Measurements from ENCODE around the gene LRRC3.
"Not testable (repeated sequence)": the region's sequence is repeated elsewhere in the genome, so short reads cannot be mapped to it uniquely, and the experiment has no call there.

The LRRC3 gene

GRCh38 chr21:44454747-44455523 lies at the start of gene LRRC3:
Gene LRRC3, plus strand, starts transcription at chr21:44455510. Its CDS starts 1,135 bp downstream, at chr21:44456645.
- peak; percentile 75 for DNase-seq (ENCODE audit: low spot score)

- no peak for DNase-seq (ENCODE audit: low spot score)
These were observed 49.1 kb upstream of the LRRC3 start for GRCh38 chr21:44405948-44406872.

- DNase-seq (ENCODE audit: low spot score) = no peak
These were observed 48.4 kb upstream of the LRRC3 start for GRCh38 chr21:44406953-44407352.

GRCh38 chr21:44407493-44407892 lies 47.8 kb upstream of the LRRC3 start:
- peak; percentile 7 for DNase-seq (ENCODE audit: low spot score)

- DNase-seq (ENCODE audit: low spot score) = no peak
These were observed 47.1 kb upstream of the LRRC3 start for GRCh38 chr21:44408226-44408625.

- DNase-seq (ENCODE audit: low spot score) = no peak
These were observed 41.6 kb upstream of the LRRC3 start for GRCh38 chr21:44413566-44414290.

- no peak for DNase-seq (ENCODE audit: low spot score)
These were observed 40.8 kb upstream of the LRRC3 start for GRCh38 chr21:44414291-44415072.

- DNase-seq (ENCODE audit: low spot score) = no peak
These were observed 40.0 kb upstream of the LRRC3 start for GRCh38 chr21:44415073-44416025.

- no peak for DNase-seq (ENCODE audit: low spot score)
These were observed 39.1 kb upstream of the LRRC3 start for GRCh38 chr21:44416193-44416592.

- not testable (repeated sequence) for DNase-seq (ENCODE audit: low spot score)
These were observed 37.6 kb upstream of the LRRC3 start for GRCh38 chr21:44417621-44418107.

GRCh38 chr21:44418108-44418875 lies 37.0 kb upstream of the LRRC3 start:
- no peak for DNase-seq (ENCODE audit: low spot score)

GRCh38 chr21:44418876-44419230 lies 36.5 kb upstream of the LRRC3 start:
- no peak for DNase-seq (ENCODE audit: low spot score)

- no peak for DNase-seq (ENCODE audit: low spot score)
These were observed 35.6 kb upstream of the LRRC3 start for GRCh38 chr21:44419679-44420078.

GRCh38 chr21:44420416-44421205 lies 34.7 kb upstream of the LRRC3 start:
- DNase-seq (ENCODE audit: low spot score) = no peak

GRCh38 chr21:44421901-44422840 lies 33.1 kb upstream of the LRRC3 start:
- no peak for DNase-seq (ENCODE audit: low spot score)

- DNase-seq (ENCODE audit: low spot score) = no peak
These were observed 31.9 kb upstream of the LRRC3 start for GRCh38 chr21:44423312-44423821.

- DNase-seq (ENCODE audit: low spot score) = no peak
These were observed 31.2 kb upstream of the LRRC3 start for GRCh38 chr21:44423941-44424607.

Measured in CD4-positive, alpha-beta T cell treated with Interleukin-15 for 4 hours (primary cell).